B cell (primary cell): ENCODE data around the gene PRKAG2. TPM values are rescaled to one million over a fixed set of nuclear protein-coding genes. Genes with fewer than 3 reads are reported as not detected.

Experiments
- ATAC-seq: fragments of 200-7000 bp; cut with Tn5 transposase; one replicate; pipeline ENCODE4 v1.10.0; 2021; ENCODE audit warnings: low read depth, mild to moderate bottlenecking, moderate number of reproducible peaks, moderate library complexity
- CTCF ChIA-PET: fragments of 350-600 bp; sonication (Branson Sonifier 250); formaldehyde crosslinking; loops from one replicate; lab custom pipeline; 2021; ENCODE audit warnings: antibody characterized with exemption, inconsistent platforms; lab: Charles Lee
- POLR2A ChIA-PET: fragments of 350-600 bp; sonication (Branson Sonifier 250); formaldehyde crosslinking; loops from one replicate; lab custom pipeline; 2021; ENCODE audit warnings: antibody characterized with exemption; lab: Charles Lee
- DNase-seq: peaks from one replicate; pipeline ENCODE4 v3.0.0; 2013
- H2AFZ ChIP-seq: 2 replicates; pipeline ENCODE4 v1.6.1; 2012; ENCODE audit warnings: mild to moderate bottlenecking, low read depth, low read length; ENCODE audit not compliant: insufficient read depth, poor library complexity, severe bottlenecking
- H3K27ac ChIP-seq, 2 donors: 1 replicate in 1 of 2; 2 replicates in 1 of 2; pipeline ENCODE4 v1.5.1; 2012 to 2013; ENCODE audit warnings: low read length in 2 of 2, mild to moderate bottlenecking in 2 of 2, moderate library complexity in 1 of 2
- H3K27me3 ChIP-seq, 4 experiments: fragments of 200-600 bp in 1 of 4; sonication (generic) in 1 of 4; replicated peaks in 1 of 4; 1 replicate in 2 of 4; 2 replicates in 2 of 4; pipeline versions ENCODE4 v1.6.1 to v1.7.0; 2013 to 2016; ENCODE audit warnings: low read length in 3 of 4, mild to moderate bottlenecking in 2 of 4, mixed read lengths in 1 of 4, moderate library complexity in 1 of 4; ENCODE audit not compliant: insufficient read depth in 4 of 4, control insufficient read depth in 3 of 4; ENCODE audit errors: control extremely low read depth in 1 of 4
- H3K36me3 ChIP-seq, 2 experiments: replicated peaks in 1 of 2; 1 replicate in 1 of 2; 2 replicates in 1 of 2; pipeline versions ENCODE4 v1.6.1 to v1.7.1; 2013; ENCODE audit warnings: low read length in 1 of 2; ENCODE audit not compliant: insufficient read depth in 2 of 2, control insufficient read depth in 1 of 2; ENCODE audit errors: control extremely low read depth in 1 of 2, extremely low read depth in 1 of 2
- H3K4me1 ChIP-seq, 2 donors: fragments of 200-600 bp in 1 of 2; sonication (generic) in 1 of 2; 1 replicate in 1 of 2; 2 replicates in 1 of 2; pipeline versions ENCODE4 v1.5.1 to v1.6.1; 2013 to 2017; ENCODE audit warnings: low read length in 2 of 2; ENCODE audit not compliant: control insufficient read depth in 2 of 2, insufficient read depth in 2 of 2
- H3K4me2 ChIP-seq: replicated peaks from 2 replicates; pipeline ENCODE3; 2012; ENCODE audit warnings: mild to moderate bottlenecking, low read depth, low read length; ENCODE audit not compliant: poor library complexity, severe bottlenecking
- H3K4me3 ChIP-seq, 5 experiments: fragments of 200-600 bp in 1 of 5; sonication (generic) in 1 of 5; 1 replicate in 3 of 5; 2 replicates in 2 of 5; pipeline versions ENCODE4 v1.5.1 to v1.7.0; 2011 to 2016; ENCODE audit warnings: low read length in 4 of 5, mild to moderate bottlenecking in 4 of 5, low read depth in 2 of 5, control low read depth in 1 of 5, moderate library complexity in 1 of 5; ENCODE audit not compliant: insufficient read depth in 1 of 5; ENCODE audit errors: control extremely low read depth in 1 of 5, extremely low read depth in 1 of 5
- H3K79me2 ChIP-seq: fragments of 200-600 bp; sonication (generic); one replicate; pipeline ENCODE4 v1.6.0; 2016; ENCODE audit warnings: low read length; ENCODE audit not compliant: control insufficient read depth, insufficient read depth
- H3K9ac ChIP-seq: fragments of 200-600 bp; sonication (generic); 2 replicates; pipeline ENCODE4 v1.6.1; 2017; ENCODE audit warnings: mild to moderate bottlenecking, low read length, moderate library complexity
- H3K9me3 ChIP-seq, 3 donors: one replicate each; pipeline versions ENCODE4 v1.6.1 to v1.7.1; 2013; ENCODE audit warnings: low read length in 2 of 3; ENCODE audit not compliant: control insufficient read depth in 2 of 3, insufficient read depth in 1 of 3; ENCODE audit errors: control extremely low read depth in 1 of 3
- H4K20me1 ChIP-seq: 2 replicates; pipeline ENCODE4 v1.6.0; 2012; ENCODE audit warnings: mild to moderate bottlenecking, low read length; ENCODE audit not compliant: insufficient read depth, control insufficient read depth, poor library complexity, severe bottlenecking
- H3K27ac Mint-ChIP-seq: one replicate; pipeline ENCODE4 v1.8.0; 2021; ENCODE audit warnings: mixed read lengths
- H3K27me3 Mint-ChIP-seq: one replicate; pipeline ENCODE4 v1.8.0; 2021; ENCODE audit warnings: mixed read lengths
- H3K4me1 Mint-ChIP-seq: one replicate; pipeline ENCODE4 v1.8.0; 2021; ENCODE audit warnings: mixed read lengths
- H3K4me3 Mint-ChIP-seq: one replicate; pipeline ENCODE4 v1.8.0; 2021; ENCODE audit warnings: mixed read lengths
- H3K9me3 Mint-ChIP-seq: one replicate; pipeline ENCODE4 v1.8.0; 2022; ENCODE audit warnings: mixed read lengths; ENCODE audit not compliant: insufficient read depth
- EZH2 ChIP-seq: IDR thresholded peaks from 2 replicates; pipeline ENCODE4 v1.6.1; 2012; ENCODE audit warnings: borderline replicate concordance, low read depth, mild to moderate bottlenecking, moderate library complexity, low read length; ENCODE audit not compliant: insufficient read depth, poor library complexity, severe bottlenecking
- WGBS: methylation state at CpG from one replicate; pipeline ENCODE4 v1.1.5; 2013; ENCODE audit warnings: missing lambda C conversion rate; ENCODE audit not compliant: insufficient coverage; 5-methylcytosine and 5-hydroxymethylcytosine counted together
- intact Hi-C: fragments of 100-400 bp; cut with micrococcal nuclease; formaldehyde crosslinking; loops from one replicate; pipeline ENCODE4 v1.10.0; 2022
- polyA plus RNA-seq: library from polyadenylated mRNA; depleted of rRNA; stranded (reverse); fragments of >200 nt; gene quantifications from 2 replicates; pipeline ENCODE4 v1.2.3, GENCODE V29; 2012
- total RNA-seq, 2 donors: library from RNA; stranded (reverse); fragments of 120-200 nt in 1 of 2; gene quantifications; 1 replicate in 1 of 2; 2 replicates in 1 of 2; pipeline versions ENCODE4 v1.2.3 to v1.2.4, GENCODE V29; 2013 to 2022
- TF ChIP-seq, protein P1 (sequence below): fragments of 200-600 bp; IDR thresholded peaks from one replicate; pipeline ENCODE4 v1.8.0; 2022; ENCODE audit warnings: antibody characterized with exemption, mild to moderate bottlenecking

The PRKAG2 gene
- total and polyA plus RNA-seq, 2 donors (not counting 1 experiment from before 2014, with no cell fraction given) = 22.1 to 56.3 TPM

- Histone ChIP-seq H3K27ac (no peak overlapping the region), H3K9me3 (peaks cover 0 to 4% (median 0%) of the 10 kb centered on the region in 3 donors), H3K36me3 (no peaks in the 10 kb centered on the region), H4K20me1 (no peaks in the 10 kb centered on the region), H3K4me1 (no peaks in the 10 kb centered on the region), H3K79me2 (no peaks in the 10 kb centered on the region), H3K9ac (no peak overlapping the region), H3K4me2 (no peak overlapping the region), H3K27me3 (peaks cover 0 to 5% (median 1%) of the 10 kb centered on the region in 4 experiments), H3K4me3 (no peak overlapping the region), H2AFZ (no peak overlapping the region)
- DNase-seq (no peak), ATAC-seq (no peak)
- intact Hi-C loops = no loop called here
- no peak overlapping the region for H3K27ac Mint-ChIP-seq
- WGBS = no CpG with 5 or more reads among the region's 3 CpGs
- H3K27me3 Mint-ChIP-seq = peaks cover 18% of the 10 kb centered on the region
- ChIA-PET CTCF (no interaction called here), POLR2A (no interaction called here)
- H3K4me1 Mint-ChIP-seq = no peaks in the 10 kb centered on the region
- H3K4me3 Mint-ChIP-seq = no peak overlapping the region
- TF ChIP-seq, protein P1, sequence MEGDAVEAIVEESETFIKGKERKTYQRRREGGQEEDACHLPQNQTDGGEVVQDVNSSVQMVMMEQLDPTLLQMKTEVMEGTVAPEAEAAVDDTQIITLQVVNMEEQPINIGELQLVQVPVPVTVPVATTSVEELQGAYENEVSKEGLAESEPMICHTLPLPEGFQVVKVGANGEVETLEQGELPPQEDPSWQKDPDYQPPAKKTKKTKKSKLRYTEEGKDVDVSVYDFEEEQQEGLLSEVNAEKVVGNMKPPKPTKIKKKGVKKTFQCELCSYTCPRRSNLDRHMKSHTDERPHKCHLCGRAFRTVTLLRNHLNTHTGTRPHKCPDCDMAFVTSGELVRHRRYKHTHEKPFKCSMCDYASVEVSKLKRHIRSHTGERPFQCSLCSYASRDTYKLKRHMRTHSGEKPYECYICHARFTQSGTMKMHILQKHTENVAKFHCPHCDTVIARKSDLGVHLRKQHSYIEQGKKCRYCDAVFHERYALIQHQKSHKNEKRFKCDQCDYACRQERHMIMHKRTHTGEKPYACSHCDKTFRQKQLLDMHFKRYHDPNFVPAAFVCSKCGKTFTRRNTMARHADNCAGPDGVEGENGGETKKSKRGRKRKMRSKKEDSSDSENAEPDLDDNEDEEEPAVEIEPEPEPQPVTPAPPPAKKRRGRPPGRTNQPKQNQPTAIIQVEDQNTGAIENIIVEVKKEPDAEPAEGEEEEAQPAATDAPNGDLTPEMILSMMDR = no peak
- no peak for TF ChIP-seq EZH2
- H3K9me3 Mint-ChIP-seq = peaks cover 3% of the 10 kb centered on the region
Observed at GRCh38 chr7:151550656-151551286, 326.1 kb downstream of the PRKAG2 start.

GRCh38 chr7:151549644-151550043 lies 327.3 kb downstream of the PRKAG2 start:
- H3K9me3 ChIP-seq = peaks cover 0 to 4% (median 0%) of the 10 kb centered on the region in 3 donors
- no peak overlapping the region for H3K9ac ChIP-seq
- H3K9me3 Mint-ChIP-seq = peaks cover 3% of the 10 kb centered on the region
- H3K4me1 Mint-ChIP-seq = no peaks in the 10 kb centered on the region
- H3K4me3 Mint-ChIP-seq = no peak overlapping the region
- intact Hi-C loops = no loop called here
- 96% methylated on average over 4 of the region's 6 CpGs for WGBS
- H3K36me3 ChIP-seq = no peaks in the 10 kb centered on the region
- H3K27ac ChIP-seq = no peak overlapping the region
- H3K27me3 Mint-ChIP-seq = peaks cover 21% of the 10 kb centered on the region
- H3K27ac Mint-ChIP-seq = no peak overlapping the region
- H2AFZ ChIP-seq = no peak overlapping the region
- DNase-seq = no peak
- ChIA-PET POLR2A (interaction anchor here (0.7 kb wide), 1 partner anchor 280 kb away, joined by 5 read pairs; no protein-coding TSS in a partner anchor), CTCF (no interaction called here)
- H3K27me3 ChIP-seq = peaks cover 0 to 5% (median 1%) of the 10 kb centered on the region in 4 experiments
- H3K4me3 ChIP-seq = no peak overlapping the region
- TF ChIP-seq, protein P1 = no peak
- no peak for TF ChIP-seq EZH2
- no peaks in the 10 kb centered on the region for H3K79me2 ChIP-seq
- no peaks in the 10 kb centered on the region for H3K4me1 ChIP-seq
- ATAC-seq = no peak
- H4K20me1 ChIP-seq = no peaks in the 10 kb centered on the region
- no peak overlapping the region for H3K4me2 ChIP-seq
